Effector memory CD8-positive, alpha-beta T cell (primary cell): ENCODE measurements around the gene CFAP46.
A peak's percentile ranks its signal among the peaks of the same experiment; 100 is the strongest.

ENCODE experiments used
- ATAC-seq: fragments of 150-1000 bp; cut with Tn5 transposase; replicated peaks from 2 replicates; pipeline ENCODE4 v1.10.0; 2021; ENCODE audit warnings: mild to moderate bottlenecking, moderate library complexity
- DNase-seq, 3 experiments: peaks; one replicate each; pipeline ENCODE4 v3.0.0; 2021
- H3K27ac Mint-ChIP-seq, 2 donors: one replicate each; pipeline ENCODE4 v1.8.0; 2022; ENCODE audit warnings: mild to moderate bottlenecking in 2 of 2, mixed read lengths in 2 of 2, moderate library complexity in 2 of 2
- H3K27me3 Mint-ChIP-seq, 2 donors: one replicate each; pipeline ENCODE4 v1.8.0; 2022; ENCODE audit warnings: mixed read lengths in 2 of 2
- H3K36me3 Mint-ChIP-seq: one replicate; pipeline ENCODE4 v1.8.0; 2022; ENCODE audit warnings: mild to moderate bottlenecking, moderate library complexity, mixed read lengths; ENCODE audit not compliant: insufficient read depth
- H3K4me1 Mint-ChIP-seq, 2 donors: one replicate each; pipeline ENCODE4 v1.8.0; 2022; ENCODE audit warnings: low read depth in 2 of 2, mixed read lengths in 2 of 2
- H3K4me3 Mint-ChIP-seq, 2 donors: one replicate each; pipeline ENCODE4 v1.8.0; 2022; ENCODE audit warnings: mild to moderate bottlenecking in 2 of 2, mixed read lengths in 2 of 2, moderate library complexity in 2 of 2
- H3K9me3 Mint-ChIP-seq, 2 donors: one replicate each; pipeline ENCODE4 v1.8.0; 2022; ENCODE audit warnings: mixed read lengths in 2 of 2

CFAP46 gene

DNA sequence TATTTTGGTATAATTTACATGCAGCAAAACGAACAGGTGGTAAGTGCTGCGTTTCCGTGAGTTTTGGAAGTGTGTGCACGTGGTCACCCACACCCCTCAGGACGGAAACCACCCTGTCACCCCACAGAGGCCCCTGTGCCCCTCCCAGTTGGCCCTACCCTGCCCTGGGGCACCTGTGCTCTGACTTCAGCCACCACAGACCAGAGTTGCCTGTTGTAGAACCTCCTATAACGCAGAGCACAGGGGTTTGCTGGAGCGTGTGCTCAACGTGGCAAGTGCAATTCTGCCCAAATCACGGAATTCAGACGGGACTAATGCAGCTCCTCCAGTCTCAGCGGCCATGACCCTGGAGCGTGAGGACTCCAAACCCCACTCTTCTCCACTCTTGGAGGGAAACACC lies 9.6 kb upstream of the CFAP46 start:
- no peak for ATAC-seq
- Mint-ChIP-seq H3K27me3 (peaks cover 8 to 57% of the 10 kb centered on the region in 2 donors), H3K9me3 (no peaks in the 10 kb centered on the region), H3K36me3 (peaks cover 2% of the 10 kb centered on the region), H3K27ac (no peak overlapping the region), H3K4me1 (no peaks in the 10 kb centered on the region), H3K4me3 (no peak overlapping the region)
- DNase-seq, result no peak

DNA sequence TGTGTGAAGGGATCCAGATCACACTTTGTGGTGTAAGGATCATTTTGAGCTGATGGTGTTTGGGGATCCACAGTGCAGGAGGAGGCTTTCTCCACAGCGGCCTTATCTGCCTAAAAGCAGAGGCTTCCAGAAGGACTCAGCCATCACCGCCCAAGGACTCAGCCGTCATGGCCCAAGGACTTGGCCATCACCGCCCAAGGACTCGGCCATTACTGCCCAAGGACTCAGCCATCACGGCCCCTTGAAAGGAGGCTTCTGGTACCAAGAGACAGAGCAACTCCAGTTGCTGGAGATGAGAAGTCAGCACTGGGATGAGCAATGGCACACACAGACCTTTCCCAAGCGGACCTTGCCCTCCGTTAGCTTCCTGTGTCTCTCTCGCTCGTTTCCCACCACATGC lies 6.0 kb upstream of the CFAP46 start:
- Mint-ChIP-seq H3K27me3 (peaks cover 29 to 80% of the 10 kb centered on the region in 2 donors), H3K36me3 (peaks cover 2% of the 10 kb centered on the region), H3K9me3 (no peaks in the 10 kb centered on the region), H3K27ac (no peak overlapping the region), H3K4me3 (no peak overlapping the region), H3K4me1 (no peaks in the 10 kb centered on the region)
- ATAC-seq, result no peak
- DNase-seq, result no peak

DNA sequence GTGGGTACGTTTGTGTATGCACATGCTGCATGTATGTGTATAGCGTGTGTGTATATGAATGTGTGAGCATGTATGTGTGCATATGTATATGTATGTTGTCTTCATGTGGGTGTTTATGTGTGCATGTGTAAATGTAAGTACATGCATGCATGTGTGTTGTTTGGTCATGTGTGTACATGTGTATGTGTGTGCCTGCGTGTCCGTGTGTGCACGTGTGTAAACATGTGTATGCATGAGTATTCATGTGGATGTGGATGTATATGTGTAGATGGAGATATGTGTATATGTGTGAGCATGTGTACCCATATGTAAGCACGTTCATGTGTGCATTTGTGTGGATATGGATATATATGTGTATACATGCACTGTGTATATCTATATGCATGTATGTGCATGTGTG lies 5.5 kb upstream of the CFAP46 start:
- ATAC-seq (no peak), DNase-seq (no peak)
- peaks cover under 1 to 1% of the 10 kb centered on the region in 2 donors for H3K4me1 Mint-ChIP-seq
- no peak overlapping the region for H3K4me3 Mint-ChIP-seq
- no peak overlapping the region for H3K27ac Mint-ChIP-seq
- H3K27me3 Mint-ChIP-seq, result peaks cover 31 to 79% of the 10 kb centered on the region in 2 donors
- H3K9me3 Mint-ChIP-seq, result no peaks in the 10 kb centered on the region
- peaks cover 2% of the 10 kb centered on the region for H3K36me3 Mint-ChIP-seq

DNA sequence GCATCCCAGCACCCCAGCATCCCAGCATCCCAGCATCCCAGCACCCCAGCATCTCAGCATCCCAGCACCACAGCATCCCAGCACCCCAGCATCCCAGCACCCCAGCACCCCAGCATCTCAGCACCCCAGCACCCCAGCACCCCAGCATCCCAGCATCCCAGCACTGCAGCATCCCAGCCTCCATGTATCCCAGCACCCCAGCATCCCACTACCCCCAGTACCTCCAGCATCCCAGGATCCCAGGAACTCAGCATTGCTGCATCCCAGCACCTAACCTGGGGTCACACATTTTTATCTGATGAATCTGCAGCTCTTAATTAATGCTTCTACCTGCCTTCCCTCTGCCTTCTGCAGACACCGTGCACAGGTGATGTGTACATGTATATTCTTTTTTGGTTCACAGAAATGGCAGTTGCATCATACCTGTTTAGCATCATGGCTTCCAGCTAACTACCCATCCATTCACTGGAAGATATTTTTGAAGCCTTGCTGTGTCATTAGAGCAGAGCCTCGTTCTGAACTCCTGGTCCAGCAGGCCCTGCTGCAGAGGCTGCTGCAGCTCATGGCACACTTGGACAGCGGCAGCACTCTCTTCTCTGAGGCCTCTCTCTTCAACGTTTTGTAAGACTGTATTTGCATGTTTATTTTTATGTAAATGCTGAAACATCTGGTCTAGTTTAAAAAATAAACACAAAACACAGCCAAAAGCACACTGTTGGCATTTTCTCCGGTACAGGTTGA lies 4.6 kb upstream of the CFAP46 start:
- DNase-seq (no peak), ATAC-seq (no peak)
- H3K4me1 Mint-ChIP-seq, result peaks cover 2 to 4% of the 10 kb centered on the region in 2 donors
- no peak overlapping the region for H3K4me3 Mint-ChIP-seq
- H3K36me3 Mint-ChIP-seq, result peaks cover 2% of the 10 kb centered on the region
- H3K9me3 Mint-ChIP-seq, result no peaks in the 10 kb centered on the region
- H3K27me3 Mint-ChIP-seq, result peaks cover 35 to 79% of the 10 kb centered on the region in 2 donors
- no peak overlapping the region for H3K27ac Mint-ChIP-seq

DNA sequence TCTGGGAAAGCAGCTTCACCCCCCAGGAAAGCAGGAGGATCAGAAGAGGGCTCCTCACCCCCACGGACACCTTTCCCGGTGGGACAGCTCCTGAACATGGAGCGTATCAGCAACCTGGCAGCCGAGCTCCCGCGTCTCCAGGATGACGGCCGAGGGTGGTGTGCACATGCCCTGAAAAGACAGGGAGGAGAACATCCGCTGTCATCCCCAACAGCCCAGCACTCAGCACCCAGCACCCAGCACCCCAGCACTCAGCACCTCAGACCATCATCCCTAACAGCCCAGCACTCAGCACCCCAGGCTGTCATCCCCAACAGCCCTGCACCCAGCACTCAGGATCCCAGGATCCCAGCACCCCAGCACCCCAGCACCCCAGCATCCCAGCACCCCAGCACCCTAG lies 3.9 kb upstream of the CFAP46 start:
- H3K27me3 Mint-ChIP-seq, result peaks cover 42 to 79% of the 10 kb centered on the region in 2 donors
- H3K27ac Mint-ChIP-seq, result no peak overlapping the region
- DNase-seq, result no peak
- ATAC-seq, result no peak
- no peaks in the 10 kb centered on the region for H3K9me3 Mint-ChIP-seq
- H3K36me3 Mint-ChIP-seq, result peaks cover 1% of the 10 kb centered on the region
- no peak overlapping the region for H3K4me3 Mint-ChIP-seq
- H3K4me1 Mint-ChIP-seq, result peaks cover 2 to 4% of the 10 kb centered on the region in 2 donors

DNA sequence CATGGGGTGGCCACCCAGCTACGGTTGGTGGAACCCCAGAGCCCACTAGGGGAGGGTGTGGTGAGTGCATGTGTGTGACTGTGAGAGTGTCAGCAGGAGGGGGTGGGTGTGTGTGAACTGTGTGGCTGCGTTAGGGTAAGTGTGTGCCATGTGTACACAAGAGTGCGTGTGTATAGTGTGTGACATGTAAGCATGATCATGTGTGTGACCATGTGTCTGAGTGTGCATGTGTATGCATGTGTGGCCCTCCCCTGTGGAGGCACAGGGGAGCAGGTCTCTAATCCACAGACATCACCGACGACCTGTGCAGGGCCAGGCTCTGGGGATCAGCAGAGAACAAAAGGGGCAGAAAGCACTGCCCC lies 3.5 kb upstream of the CFAP46 start:
- no peak for DNase-seq
- H3K36me3 Mint-ChIP-seq, result no peaks in the 10 kb centered on the region
- H3K4me3 Mint-ChIP-seq, result no peak overlapping the region
- peaks cover 2 to 4% of the 10 kb centered on the region in 2 donors for H3K4me1 Mint-ChIP-seq
- peaks cover 46 to 79% of the 10 kb centered on the region in 2 donors for H3K27me3 Mint-ChIP-seq
- no peaks in the 10 kb centered on the region for H3K9me3 Mint-ChIP-seq
- H3K27ac Mint-ChIP-seq, result no peak overlapping the region
- ATAC-seq, result no peak

DNA sequence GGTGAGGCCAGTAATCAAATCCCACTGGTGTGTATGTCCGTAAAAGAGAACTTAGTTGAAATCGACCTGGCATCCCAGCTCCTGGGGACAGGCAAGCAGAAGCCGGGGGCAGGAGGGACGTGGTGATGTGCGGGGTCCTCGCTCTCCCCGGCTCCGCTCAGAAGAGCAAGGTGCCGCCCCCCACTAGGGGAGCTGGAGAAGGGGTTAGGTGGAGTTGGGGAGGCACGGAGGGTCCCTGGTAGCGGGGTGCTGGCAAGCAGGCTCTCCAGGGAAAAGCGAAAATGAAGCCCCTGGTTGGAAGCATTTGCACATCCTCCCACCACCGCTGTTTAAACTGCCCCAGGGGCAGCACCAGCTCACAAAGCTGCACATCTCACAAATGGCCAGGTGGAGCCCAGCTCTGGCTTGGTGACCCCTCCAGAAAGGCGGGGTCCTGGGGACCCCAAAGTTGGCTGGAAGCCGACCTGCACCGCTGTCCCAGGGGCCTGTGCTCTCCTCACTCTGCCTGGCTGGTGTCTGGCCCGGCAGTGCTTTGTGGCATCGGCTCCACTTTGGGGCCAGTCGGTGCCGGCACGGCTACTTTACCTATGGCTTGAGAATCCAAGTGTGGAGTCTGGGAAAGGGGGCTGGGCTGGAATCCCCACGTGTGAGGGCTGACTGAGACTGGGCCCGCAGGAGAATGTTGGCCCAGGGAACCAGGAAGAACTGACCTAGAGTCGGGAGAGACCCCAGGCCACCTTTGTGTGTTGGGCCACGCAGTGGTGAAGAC lies 2.9 kb upstream of the CFAP46 start:
- DNase-seq, result no peak
- no peak overlapping the region for H3K4me3 Mint-ChIP-seq
- H3K4me1 Mint-ChIP-seq, result peaks cover 2 to 4% of the 10 kb centered on the region in 2 donors
- ATAC-seq, result no peak
- H3K27ac Mint-ChIP-seq, result no peak overlapping the region
- H3K9me3 Mint-ChIP-seq, result no peaks in the 10 kb centered on the region
- no peaks in the 10 kb centered on the region for H3K36me3 Mint-ChIP-seq
- peaks cover 52 to 79% of the 10 kb centered on the region in 2 donors for H3K27me3 Mint-ChIP-seq

DNA sequence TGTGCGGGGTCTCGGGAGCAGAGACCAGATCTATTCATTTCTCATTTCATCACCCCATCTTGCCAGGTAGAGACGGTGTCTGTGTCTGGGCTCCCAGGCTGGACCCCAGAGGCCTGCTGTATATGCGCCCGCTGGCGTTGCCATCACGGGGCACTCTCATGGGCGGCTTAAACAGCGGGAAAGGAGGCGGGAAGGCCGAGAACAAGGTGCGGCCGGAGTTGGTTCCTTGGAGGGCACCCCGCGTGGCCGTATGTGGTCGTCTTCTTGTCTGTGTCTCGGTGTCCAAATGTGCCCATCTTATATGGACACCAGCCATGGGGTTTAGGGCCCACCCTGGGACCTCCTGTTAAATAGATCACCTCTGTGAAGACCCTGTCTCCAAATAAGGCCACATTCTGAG lies 2.1 kb upstream of the CFAP46 start:
- no peaks in the 10 kb centered on the region for H3K9me3 Mint-ChIP-seq
- no peak overlapping the region for H3K27ac Mint-ChIP-seq
- DNase-seq (no peak), ATAC-seq (no peak)
- peaks cover 2 to 4% of the 10 kb centered on the region in 2 donors for H3K4me1 Mint-ChIP-seq
- H3K4me3 Mint-ChIP-seq, result no peak overlapping the region
- no peaks in the 10 kb centered on the region for H3K36me3 Mint-ChIP-seq
- peaks cover 56 to 79% of the 10 kb centered on the region in 2 donors for H3K27me3 Mint-ChIP-seq

DNA sequence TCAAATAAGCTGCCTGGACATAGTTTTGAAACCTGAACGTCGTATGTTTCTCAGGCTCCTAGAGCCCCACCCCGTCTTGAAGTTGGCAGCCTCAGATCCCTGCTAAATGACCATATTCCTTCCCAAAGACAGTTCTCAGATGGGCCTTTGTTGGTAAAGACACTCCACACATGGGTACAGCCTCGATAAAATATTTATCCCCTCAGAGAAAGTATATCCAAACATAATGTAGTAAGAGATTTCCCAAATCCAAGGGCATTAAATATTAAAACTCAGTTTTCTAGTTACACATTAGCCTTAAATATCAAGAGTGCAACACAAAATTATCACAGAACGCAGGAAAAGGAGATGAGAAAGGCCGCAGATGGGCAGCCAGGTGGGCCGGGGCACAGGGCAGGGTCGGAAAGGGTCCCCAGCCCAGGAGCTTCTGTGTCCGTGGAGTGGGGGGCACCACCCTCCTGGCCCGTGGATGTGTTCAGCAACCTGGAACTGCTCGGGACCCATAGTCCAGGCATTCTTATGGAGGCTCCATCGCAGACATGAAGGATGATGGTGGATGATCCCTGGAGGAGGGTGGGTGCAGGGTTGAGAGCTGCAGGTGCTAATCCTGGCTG lies 1.5 kb upstream of the CFAP46 start:
- Mint-ChIP-seq H3K27ac (no peak overlapping the region), H3K4me1 (peaks cover 2 to 4% of the 10 kb centered on the region in 2 donors), H3K9me3 (no peaks in the 10 kb centered on the region), H3K36me3 (no peaks in the 10 kb centered on the region), H3K27me3 (peaks cover 58 to 82% of the 10 kb centered on the region in 2 donors), H3K4me3 (no peak overlapping the region)
- no peak for ATAC-seq
- DNase-seq, result no peak

DNA sequence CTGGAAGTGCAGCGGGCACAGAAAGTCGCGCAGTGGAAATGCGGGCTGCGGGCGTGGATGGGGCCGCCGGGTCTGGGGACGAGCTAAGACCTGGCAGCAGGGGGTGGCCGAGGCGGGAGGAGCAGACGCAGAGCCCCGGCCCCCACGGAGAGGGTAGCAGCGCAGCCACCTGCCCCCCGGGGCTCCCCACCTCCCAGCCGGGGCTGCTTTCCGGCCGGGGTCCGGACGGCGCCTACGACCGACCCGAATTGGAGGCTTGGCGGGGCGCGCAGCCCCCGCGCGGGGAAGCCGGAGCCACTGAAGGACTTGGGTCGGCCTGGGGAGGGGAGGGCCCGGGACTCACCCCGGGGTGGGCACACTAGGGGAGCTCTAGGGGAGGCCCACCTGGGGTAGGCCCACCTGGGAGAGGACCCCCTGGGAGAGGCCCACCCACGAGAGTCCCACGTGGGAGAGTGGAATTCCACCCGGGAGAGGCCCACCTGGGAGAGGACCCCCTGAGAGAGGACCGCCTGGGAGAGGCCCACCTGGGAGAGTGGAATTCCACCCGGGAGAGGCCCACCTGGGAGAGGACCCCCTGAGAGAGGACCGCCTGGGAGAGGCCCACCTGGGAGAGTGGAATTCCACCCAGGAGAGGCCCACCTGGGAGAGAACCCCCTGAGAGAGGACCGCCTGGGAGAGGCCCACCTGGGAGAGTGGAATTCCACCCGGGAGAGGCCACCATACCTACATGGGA lies 854 bp upstream of the CFAP46 start:
- ATAC-seq, result no peak
- H3K4me1 Mint-ChIP-seq, result peaks cover 2 to 4% of the 10 kb centered on the region in 2 donors
- DNase-seq, result no peak
- H3K27ac Mint-ChIP-seq, result no peak overlapping the region
- peaks cover 61 to 89% of the 10 kb centered on the region in 2 donors for H3K27me3 Mint-ChIP-seq
- no peaks in the 10 kb centered on the region for H3K36me3 Mint-ChIP-seq
- H3K4me3 Mint-ChIP-seq, result peak overlapping the region; percentile 69 to 71
- no peaks in the 10 kb centered on the region for H3K9me3 Mint-ChIP-seq

DNA sequence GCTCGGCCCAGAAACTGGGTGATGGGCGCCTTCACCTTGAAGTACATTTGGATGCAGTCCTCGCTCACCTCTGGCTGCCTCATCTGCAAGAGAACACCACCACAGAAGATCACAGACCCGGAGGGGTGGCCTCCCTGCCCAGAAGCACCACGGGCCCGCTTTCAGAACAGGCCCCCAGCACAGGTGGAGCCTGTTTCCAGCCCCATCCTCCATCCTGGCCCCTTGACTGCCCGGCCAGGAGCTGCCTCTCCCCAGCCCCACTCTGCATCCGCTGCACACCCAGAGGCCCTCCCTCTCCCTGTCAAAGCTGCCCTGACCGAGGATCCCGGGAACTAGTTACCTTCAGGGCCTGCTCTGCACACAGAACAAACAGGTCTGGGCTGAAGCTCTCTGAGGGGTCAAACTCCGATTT lies 724 bp downstream of the CFAP46 start:
- H3K27ac Mint-ChIP-seq, result no peak overlapping the region
- H3K27me3 Mint-ChIP-seq, result peaks cover 61 to 85% of the 10 kb centered on the region in 2 donors
- H3K9me3 Mint-ChIP-seq, result no peaks in the 10 kb centered on the region
- DNase-seq (no peak), ATAC-seq (no peak)
- H3K4me3 Mint-ChIP-seq, result peak overlapping the region; percentile 41 to 44
- no peaks in the 10 kb centered on the region for H3K36me3 Mint-ChIP-seq
- peaks cover 2 to 4% of the 10 kb centered on the region in 2 donors for H3K4me1 Mint-ChIP-seq

DNA sequence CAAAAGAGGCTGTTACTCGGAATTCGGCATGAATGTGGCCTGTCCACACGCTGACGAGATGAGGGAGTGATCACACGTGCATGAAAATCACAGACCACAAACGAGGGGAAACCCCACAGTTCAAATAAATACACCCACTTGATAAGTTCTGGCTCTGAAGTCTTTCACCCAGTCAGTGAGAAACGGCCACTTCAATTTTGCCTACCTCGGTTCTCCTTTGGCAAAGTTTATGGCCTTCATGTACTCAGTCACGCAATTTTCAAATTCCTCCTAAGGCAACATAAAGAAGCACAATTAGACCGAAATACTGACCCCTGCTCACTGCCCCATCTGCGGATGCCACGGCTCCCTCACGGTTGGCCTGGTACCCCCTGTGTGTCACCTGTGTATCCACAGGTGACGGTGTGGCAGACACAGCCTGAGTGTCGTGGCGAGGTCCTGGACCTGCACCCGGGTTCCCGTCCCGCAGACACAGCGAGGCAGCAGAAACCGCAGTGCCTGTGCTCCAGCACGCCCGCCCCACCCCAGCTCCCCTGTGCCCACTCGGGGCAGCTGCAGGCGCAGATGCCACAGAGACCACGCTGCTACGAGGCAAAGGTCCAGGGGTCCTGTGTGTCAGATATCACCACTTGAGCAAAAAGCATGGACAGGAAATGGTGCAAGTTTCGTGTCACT lies 1.4 kb downstream of the CFAP46 start:
- H3K9me3 Mint-ChIP-seq, result no peaks in the 10 kb centered on the region
- H3K4me1 Mint-ChIP-seq, result peaks cover 2 to 4% of the 10 kb centered on the region in 2 donors
- no peak overlapping the region for H3K27ac Mint-ChIP-seq
- H3K36me3 Mint-ChIP-seq, result no peaks in the 10 kb centered on the region
- ATAC-seq, result no peak
- peaks cover 59 to 78% of the 10 kb centered on the region in 2 donors for H3K27me3 Mint-ChIP-seq
- DNase-seq, result no peak
- no peak overlapping the region for H3K4me3 Mint-ChIP-seq
